Suprapubic skin (tissue), 4 donors: ENCODE data around the gene F8. TPM values are rescaled to one million over a fixed set of nuclear protein-coding genes. Genes with fewer than 3 reads are reported as not detected.
A peak's percentile ranks its signal among the peaks of the same experiment; 100 is the strongest.

ENCODE experiments used
- DNase-seq, 2 donors: peaks; one replicate each; pipeline ENCODE4 v3.0.0-alpha.2; 2019; ENCODE audit warnings: low spot score in 2 of 2
- H3K27ac ChIP-seq: fragments of 200-600 bp; sonication (generic); one replicate; pipeline ENCODE4 v1.5.1; 2019
- H3K27me3 ChIP-seq: fragments of 200-600 bp; sonication (generic); one replicate; pipeline ENCODE4 v1.5.1; 2019
- H3K36me3 ChIP-seq: fragments of 200-600 bp; sonication (generic); one replicate; pipeline ENCODE4 v1.5.1; 2019
- H3K4me1 ChIP-seq: fragments of 200-600 bp; sonication (generic); one replicate; pipeline ENCODE4 v1.5.1; 2019
- H3K4me3 ChIP-seq: fragments of 200-600 bp; sonication (generic); one replicate; pipeline ENCODE4 v1.5.1; 2019; ENCODE audit warnings: mild to moderate bottlenecking
- H3K9me3 ChIP-seq: fragments of 200-600 bp; sonication (generic); one replicate; pipeline ENCODE4 v1.5.1; 2019
- CTCF ChIP-seq, 2 donors: fragments of 200-600 bp in 1 of 2; fragments of 450-650 bp in 1 of 2; sonication (generic) in 1 of 2; IDR thresholded peaks; one replicate each; pipeline ENCODE4 v1.5.1; 2016 to 2019; ENCODE audit warnings: antibody characterized with exemption in 2 of 2, mild to moderate bottlenecking in 1 of 2, moderate library complexity in 1 of 2
- EP300 ChIP-seq: sonication (generic); formaldehyde crosslinking; IDR thresholded peaks from one replicate; pipeline ENCODE4 v1.6.1; 2017; ENCODE audit warnings: antibody characterized with exemption
- POLR2A ChIP-seq, 2 donors: fragments of 450-650 bp; IDR thresholded peaks; one replicate each; pipeline ENCODE4 v1.6.1; 2017; ENCODE audit warnings: antibody characterized with exemption in 2 of 2, mild to moderate bottlenecking in 2 of 2, moderate library complexity in 2 of 2
- POLR2AphosphoS5 ChIP-seq, 3 donors: sonication (generic); formaldehyde crosslinking; IDR thresholded peaks; one replicate each; pipeline ENCODE4 v1.6.1; 2017; ENCODE audit warnings: antibody characterized with exemption in 3 of 3
- WGBS: methylation state at CpG from one replicate; pipeline ENCODE4 v1.1.5; 2018; 5-methylcytosine and 5-hydroxymethylcytosine counted together
- total RNA-seq, 4 donors: library from RNA; depleted of rRNA; stranded (reverse); fragments of >200 nt; gene quantifications; one replicate each; pipeline ENCODE4 v1.1.0, GENCODE V29; 2016

Gene F8
- total RNA-seq, 4 donors from 2014 or later, result 5.1 to 15.0 (median 6.7) TPM

GRCh38 chrX:155069414-155069813, 46.9 kb upstream of the F8 start:
- Histone ChIP-seq H3K4me1 (no peaks in the 10 kb centered on the region), H3K36me3 (no peaks in the 10 kb centered on the region), H3K27me3 (no peaks in the 10 kb centered on the region), H3K9me3 (no peaks in the 10 kb centered on the region), H3K4me3 (peak overlapping the region; percentile 63), H3K27ac (no peak overlapping the region)
- no peak for TF ChIP-seq POLR2AphosphoS5 (IDR thresholded peaks at IDR 0.05)
- no peak for TF ChIP-seq EP300
- no peak for TF ChIP-seq POLR2A (IDR thresholded peaks at IDR 0.05)
- no peak for TF ChIP-seq CTCF (IDR thresholded peaks at IDR 0.05)
- no peak for DNase-seq
- 83% methylated on average over 1 of the region's 1 CpG for WGBS

- H3K4me3 ChIP-seq, result no peak overlapping the region
- H3K36me3 ChIP-seq, result no peaks in the 10 kb centered on the region
- no peak for DNase-seq
- H3K27ac ChIP-seq, result no peak overlapping the region
- H3K27me3 ChIP-seq, result no peaks in the 10 kb centered on the region
- WGBS, result 72% methylated on average over 1 of the region's 1 CpG
- TF ChIP-seq POLR2AphosphoS5 (IDR thresholded peaks at IDR 0.05) (no peak), POLR2A (IDR thresholded peaks at IDR 0.05) (no peak), EP300 (no peak), CTCF (IDR thresholded peaks at IDR 0.05) (no peak)
- no peaks in the 10 kb centered on the region for H3K9me3 ChIP-seq
- no peaks in the 10 kb centered on the region for H3K4me1 ChIP-seq
Measured at GRCh38 chrX:155068165-155068564, 45.6 kb upstream of the F8 start.

GRCh38 chrX:155065035-155065734, 42.7 kb upstream of the F8 start:
- Histone ChIP-seq H3K4me3 (no peak overlapping the region), H3K9me3 (no peaks in the 10 kb centered on the region), H3K4me1 (no peaks in the 10 kb centered on the region), H3K27ac (no peak overlapping the region), H3K36me3 (peaks cover 3% of the 10 kb centered on the region), H3K27me3 (no peaks in the 10 kb centered on the region)
- 79% methylated on average over 8 of the region's 8 CpGs for WGBS
- no peak for DNase-seq
- no peak for TF ChIP-seq CTCF (IDR thresholded peaks at IDR 0.05)
- no peak for TF ChIP-seq POLR2A (IDR thresholded peaks at IDR 0.05)
- no peak for TF ChIP-seq EP300
- TF ChIP-seq POLR2AphosphoS5 (IDR thresholded peaks at IDR 0.05), result no peak

- DNase-seq, result no peak
- H3K4me1 ChIP-seq, result peaks cover 5% of the 10 kb centered on the region
- no peak overlapping the region for H3K4me3 ChIP-seq
- 74% methylated on average over 4 of the region's 4 CpGs for WGBS
- peaks cover 3% of the 10 kb centered on the region for H3K36me3 ChIP-seq
- TF ChIP-seq POLR2AphosphoS5 (IDR thresholded peaks at IDR 0.05) (no peak), POLR2A (IDR thresholded peaks at IDR 0.05) (no peak), EP300 (no peak), CTCF (IDR thresholded peaks at IDR 0.05) (no peak)
- H3K27me3 ChIP-seq, result no peaks in the 10 kb centered on the region
- H3K9me3 ChIP-seq, result no peaks in the 10 kb centered on the region
- H3K27ac ChIP-seq, result no peak overlapping the region
Measured at GRCh38 chrX:155061760-155062159, 39.2 kb upstream of the F8 start.

- WGBS, result 29% methylated on average over 24 of the region's 25 CpGs
Measured at GRCh38 chrX:155056877-155057792, 34.6 kb upstream of the F8 start.

More at GRCh38 chrX:155056877-155057792, 34.6 kb upstream of the F8 start:
- Histone ChIP-seq H3K27me3 (no peaks in the 10 kb centered on the region), H3K36me3 (peaks cover 13% of the 10 kb centered on the region), H3K27ac (no peak overlapping the region), H3K4me1 (peaks cover 5% of the 10 kb centered on the region), H3K9me3 (no peaks in the 10 kb centered on the region), H3K4me3 (peak overlapping the region; percentile 5)
- no peak for TF ChIP-seq EP300
- TF ChIP-seq CTCF (IDR thresholded peaks at IDR 0.05), result peak; percentile 24 to 62
- DNase-seq, result peak in 1 of 2 donors; percentile 73
